ENCODE results near the gene MKNK2.

The MKNK2 gene

GRCh38 chr19:2057484-2058469 lies 6.7 kb upstream of the MKNK2 start:
- DNase-seq (ENCODE audit: low read depth in 3 of 3): no peak

- no peak for DNase-seq (ENCODE audit: low read depth in 3 of 3)
Measured at GRCh38 chr19:2056837-2057192, 5.8 kb upstream of the MKNK2 start.

- DNase-seq (ENCODE audit: low read depth in 3 of 3): no peak
Measured at GRCh38 chr19:2055931-2056836, 5.1 kb upstream of the MKNK2 start.

DNA sequence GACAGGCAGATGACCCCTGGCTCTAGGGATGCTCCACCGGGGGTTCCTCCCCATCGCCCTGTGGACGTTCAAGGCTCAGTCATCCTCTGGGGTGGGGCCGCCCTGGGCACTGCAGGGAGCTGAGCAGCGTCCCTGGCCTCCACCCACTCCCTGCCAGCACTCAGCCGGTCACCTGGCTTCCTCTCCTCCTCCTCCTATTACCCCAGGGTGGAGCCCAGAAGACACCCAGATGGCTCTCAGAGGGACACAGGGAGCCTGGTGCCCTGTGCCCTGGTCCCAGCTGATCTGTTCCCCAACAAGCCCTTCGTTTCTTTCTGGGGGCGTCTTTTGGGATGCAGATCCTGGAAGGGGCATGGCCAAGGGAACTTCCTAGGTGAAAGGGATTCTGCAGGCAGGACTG lies 3.7 kb upstream of the MKNK2 start:
- no peak for DNase-seq (ENCODE audit: low read depth in 3 of 3)

DNA sequence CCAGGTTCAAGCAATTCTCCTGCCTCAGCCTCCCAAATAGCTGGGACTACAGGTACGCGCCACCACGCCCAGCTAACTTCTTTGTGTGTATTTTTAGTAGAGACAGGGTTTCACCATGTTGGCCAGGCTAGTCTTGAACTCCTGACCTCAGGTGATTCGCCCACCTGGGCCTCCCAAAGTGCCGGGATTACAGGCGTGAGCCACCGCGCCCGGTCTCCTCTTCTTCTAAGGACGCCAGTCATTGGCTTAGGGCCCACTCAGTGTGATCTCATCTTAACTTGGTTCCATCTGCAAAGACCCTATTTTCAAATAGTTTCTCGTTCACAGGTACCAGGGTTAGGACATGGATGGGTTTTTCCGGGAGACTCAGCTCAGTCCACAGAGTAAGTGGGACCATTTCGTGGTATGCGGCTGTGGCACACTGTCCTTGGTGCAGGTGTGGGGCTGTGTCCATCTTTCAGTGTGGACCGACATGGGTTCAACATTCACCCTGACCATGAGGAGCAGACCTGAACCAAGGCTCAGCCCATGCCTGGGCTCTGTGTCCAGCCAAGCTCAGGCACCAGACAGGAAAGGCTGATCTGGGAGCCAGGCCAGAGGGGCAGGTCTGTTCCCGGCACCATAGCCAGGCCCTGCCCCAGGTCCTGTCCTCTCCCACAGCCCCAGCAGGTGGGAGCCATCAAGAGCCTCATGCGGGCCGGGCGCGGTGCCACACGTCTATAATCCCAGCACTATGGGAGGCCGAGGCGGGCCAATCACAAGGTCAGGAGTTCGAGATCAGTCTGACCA lies 2.8 kb upstream of the MKNK2 start:
- no peak for DNase-seq (ENCODE audit: low read depth in 3 of 3)

DNA sequence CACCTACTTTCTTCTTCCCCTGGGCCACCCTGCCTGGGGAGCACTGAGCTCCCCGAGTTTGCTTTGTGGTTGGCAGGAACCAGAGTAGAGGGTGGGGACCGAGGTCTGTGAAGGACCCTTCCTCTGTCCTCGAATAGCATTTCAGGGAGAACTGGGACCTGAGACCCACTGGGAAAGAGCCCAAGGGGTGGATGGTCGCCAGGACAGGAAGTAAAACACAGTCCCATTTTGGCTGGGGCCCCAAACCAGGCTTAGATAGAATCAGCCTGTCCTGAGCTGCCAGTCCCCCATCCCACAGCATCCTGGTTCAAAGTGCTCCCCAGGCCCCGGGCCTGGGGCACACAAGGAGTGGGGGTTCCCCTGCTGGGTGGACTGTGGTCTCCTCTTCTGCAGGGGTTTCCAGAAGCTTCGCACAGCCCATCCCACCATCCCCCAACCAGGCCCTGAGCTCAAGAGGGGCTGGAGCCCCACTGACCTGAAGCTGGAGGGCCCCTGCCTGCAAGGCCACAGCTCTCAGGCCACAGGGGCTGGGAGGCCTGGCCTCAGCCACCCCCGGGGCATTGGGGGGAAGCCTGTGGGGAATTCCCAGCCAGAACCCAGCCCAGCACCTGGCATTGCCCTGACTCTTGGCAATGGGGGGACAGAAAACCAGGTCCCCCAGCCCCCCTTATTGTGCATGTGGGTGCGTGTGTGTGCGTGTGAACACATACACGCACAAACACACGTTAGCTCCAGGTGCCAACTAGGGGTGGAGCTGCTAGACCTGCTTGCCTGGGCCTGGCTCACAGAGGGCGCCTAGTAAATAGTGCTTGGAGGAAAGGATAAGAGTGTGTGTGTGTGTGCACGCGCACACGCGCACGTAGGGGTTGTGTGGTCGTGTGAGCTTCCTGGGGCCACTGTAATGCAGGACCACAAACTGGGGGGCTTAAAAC lies 995 bp upstream of the MKNK2 start:
- DNase-seq (ENCODE audit: low read depth in 3 of 3): no peak

DNA sequence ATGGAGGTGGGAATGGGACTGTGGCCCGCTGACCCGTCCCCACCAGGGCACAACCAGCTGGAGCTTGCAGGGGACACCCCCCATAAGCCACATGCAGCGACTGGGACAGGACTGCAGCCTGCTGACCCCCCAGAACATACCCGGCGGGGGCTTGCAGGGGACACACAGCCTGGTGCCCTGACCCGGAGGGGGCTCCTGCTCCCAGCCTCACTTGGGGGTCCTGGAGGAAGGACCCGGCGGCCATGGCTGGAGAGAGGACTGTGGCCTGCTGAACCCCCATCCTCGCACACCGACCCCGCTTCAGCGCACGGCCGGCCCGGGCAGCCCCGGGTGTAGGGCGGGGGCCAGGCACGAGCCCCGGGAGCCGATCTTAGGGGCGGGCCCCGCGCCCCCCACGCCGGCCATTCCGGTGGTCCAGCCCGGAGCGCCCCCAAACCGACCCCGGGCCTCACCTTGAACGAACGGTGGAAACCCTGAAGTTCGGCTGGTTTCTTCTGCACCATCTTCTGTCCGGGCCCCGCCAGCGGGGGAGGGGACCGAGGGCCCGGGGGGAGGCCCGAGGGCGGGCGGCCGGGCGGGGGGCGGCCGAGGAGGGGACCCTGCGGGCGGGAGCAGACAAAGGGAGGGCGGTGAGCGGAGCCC lies 574 bp downstream of the MKNK2 start:
- no peak for DNase-seq (ENCODE audit: low read depth in 3 of 3)

DNA sequence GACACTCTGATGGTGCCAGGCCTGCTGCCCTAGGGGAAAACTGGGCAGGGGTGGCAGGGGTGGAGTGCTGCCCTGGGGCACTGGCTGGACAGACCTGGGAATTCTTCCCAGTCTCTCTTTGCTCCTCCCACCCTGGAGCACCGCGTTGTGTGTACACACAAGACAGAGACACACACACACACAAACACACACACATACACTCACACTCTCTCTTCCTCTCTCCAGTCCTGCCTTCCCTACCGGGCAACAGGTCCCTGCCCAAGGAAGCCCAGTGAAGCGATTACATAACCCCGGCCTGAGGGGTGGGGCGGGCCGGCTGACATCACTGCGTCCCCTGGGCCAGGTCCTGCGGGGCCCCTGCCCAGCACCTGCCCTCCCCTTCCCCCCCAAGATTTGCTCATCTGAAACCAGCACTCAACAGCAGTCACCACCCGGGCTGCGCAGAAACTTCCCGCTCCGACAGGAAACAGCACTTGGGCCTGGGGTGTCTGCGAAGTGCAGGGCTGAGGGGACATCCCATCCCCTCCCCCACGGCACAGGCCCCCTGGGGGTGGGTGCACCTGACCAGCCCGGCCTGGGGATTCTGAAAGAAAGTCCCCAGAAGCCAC lies 1.2 kb downstream of the MKNK2 start:
- DNase-seq (ENCODE audit: low read depth in 3 of 3): peak in 1 of 3 experiments; percentile 47

GRCh38 chr19:2048959-2049740 lies 1.9 kb downstream of the MKNK2 start:
- DNase-seq (ENCODE audit: low read depth in 3 of 3): no peak

DNA sequence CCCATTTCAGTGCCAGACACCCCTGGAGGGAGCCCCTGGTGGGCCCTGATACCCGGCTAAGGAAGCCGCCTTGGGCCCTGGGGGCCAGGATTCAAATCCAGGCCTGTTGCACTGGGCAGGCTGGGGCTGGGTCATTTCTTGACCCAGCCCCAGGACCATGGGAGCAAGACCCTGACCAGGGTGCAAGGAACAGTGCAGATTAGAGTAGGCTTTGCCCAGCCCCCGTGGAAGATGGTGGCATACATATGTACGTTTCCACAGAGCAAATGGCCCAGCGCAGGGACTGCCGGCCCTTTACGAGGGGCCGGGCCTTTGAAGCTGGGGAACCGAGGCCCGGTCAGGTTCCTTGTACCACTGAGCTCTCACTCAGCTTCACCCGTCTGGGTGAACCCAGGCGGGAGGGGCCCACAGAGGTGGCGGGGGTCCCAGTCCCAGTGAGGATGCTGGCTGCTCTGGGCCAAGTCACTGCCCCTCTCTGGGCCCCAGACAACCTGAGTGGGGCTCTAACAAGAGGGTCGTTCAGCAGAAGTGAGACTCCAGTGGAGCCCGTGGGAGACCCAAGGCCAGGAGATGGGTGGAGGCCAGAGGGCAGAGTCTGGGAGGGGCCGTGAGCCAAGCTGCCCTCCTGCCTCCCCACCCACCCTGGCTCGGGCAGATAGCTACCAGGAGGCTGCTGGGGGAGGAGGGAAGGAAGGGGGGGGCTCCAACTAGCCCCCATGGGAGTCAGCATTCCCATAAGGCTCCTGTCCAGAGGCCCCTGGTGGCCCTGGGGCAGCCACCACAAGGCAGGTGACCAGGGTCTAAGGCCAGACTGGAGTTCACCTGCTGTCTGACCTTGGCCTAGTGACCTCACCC lies 2.7 kb downstream of the MKNK2 start:
- no peak for DNase-seq (ENCODE audit: low read depth in 3 of 3)

DNA sequence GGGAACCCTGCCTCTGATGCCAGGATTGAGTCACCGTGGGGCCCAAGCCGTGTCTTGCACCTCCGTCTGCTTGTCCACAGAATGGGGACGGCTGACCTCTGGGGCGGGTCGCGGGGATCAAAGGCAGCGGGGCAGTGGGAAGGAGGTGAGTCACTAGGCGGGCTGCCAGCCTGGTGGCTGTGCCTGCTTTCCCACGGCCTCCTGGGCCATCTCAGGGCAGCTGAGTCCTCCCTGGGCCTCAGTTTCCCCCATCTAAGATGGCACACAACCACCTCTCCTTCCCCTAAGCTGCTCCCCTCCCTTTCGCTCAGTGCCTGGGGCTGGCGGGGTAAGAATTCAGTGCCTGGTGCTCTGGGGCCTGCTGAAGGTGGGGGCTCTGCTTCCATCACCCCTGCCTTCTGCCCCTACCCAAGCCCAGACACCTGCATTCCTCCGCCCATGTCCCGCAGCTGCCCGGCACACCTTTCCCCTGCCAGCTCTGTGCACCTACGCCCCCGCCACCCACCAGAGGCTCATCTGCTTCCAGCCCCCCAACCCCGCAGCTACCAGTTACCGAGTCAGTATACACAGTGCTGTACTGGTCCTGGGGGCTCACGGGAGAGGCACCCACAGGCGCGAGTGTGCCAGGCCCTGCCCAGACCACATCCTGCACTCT lies 3.5 kb downstream of the MKNK2 start:
- DNase-seq (ENCODE audit: low read depth in 3 of 3): no peak

- no peak for DNase-seq (ENCODE audit: low read depth in 3 of 3)
Measured at GRCh38 chr19:2047076-2047448, 4.0 kb downstream of the MKNK2 start.

- DNase-seq (ENCODE audit: low read depth in 3 of 3): no peak
Measured at GRCh38 chr19:2046046-2046907, 4.8 kb downstream of the MKNK2 start.

DNA sequence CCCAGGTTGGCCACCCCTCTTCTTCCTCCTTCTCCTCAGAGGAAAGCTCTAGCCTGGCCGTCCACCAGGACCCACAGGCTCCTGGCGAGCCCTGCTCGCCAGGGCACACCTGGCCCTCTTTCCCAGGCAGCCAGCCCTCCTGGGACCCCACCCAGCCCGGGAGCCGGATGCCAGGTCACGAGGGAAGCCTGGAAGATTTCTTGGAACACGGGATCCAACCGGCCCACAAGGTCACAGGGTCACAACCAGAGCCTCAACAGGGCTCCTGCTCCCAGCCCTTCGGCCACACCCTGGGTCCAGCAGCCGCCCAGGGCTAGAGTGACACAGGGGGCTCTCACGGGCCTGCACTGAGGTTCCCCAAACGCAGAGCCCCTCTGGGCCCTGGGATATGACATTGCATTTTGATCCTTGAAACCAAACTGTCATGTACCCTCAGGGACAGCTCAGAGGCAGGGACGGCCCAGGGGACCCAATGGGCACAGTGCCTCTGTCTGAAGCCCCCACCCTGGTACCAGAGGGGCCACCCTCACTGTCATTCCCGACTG lies 5.5 kb downstream of the MKNK2 start:
- DNase-seq (ENCODE audit: low read depth in 3 of 3): no peak

DNA sequence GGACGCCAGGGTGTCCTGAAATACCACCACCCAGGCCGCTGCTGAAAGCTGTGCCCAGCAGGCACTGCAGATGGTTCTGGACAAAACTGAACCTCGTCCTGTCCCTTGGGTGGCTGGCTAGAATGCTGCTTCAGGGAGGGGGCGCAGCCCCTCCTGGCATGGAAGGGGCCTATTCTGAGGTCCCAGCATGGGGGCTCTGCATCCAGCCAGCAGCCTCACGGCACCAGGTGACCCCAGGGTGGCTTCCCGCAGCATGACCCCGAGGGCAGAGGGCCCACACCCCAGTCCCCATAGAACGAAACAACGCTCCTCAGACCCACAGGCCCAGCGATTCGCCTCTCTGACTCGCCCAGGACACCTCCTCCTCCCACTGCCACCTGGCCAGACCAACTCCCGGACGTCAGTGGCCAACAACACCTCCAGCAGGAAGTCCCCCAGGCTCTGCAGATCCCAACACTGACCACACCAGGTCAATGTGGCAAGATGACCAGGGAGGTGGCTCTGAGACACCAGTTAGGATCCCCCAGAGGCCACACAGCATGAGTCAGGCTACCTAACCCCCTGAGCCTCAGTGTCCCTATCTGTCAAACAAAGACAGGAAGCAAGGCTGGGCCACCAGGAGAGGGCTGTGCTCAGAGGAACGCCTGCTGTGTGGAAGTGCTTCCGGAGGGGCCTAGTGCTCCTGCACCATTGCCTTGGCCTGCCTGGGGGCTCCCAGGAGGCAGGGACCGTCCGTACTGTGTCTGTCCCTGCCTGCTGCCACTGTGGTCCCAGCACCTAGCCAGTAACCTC lies 6.1 kb downstream of the MKNK2 start:
- no peak for DNase-seq (ENCODE audit: low read depth in 3 of 3)

Measured in stimulated activated CD4-positive, alpha-beta T cell treated with anti-CD3 and anti-CD28 coated beads, TNF-alpha, amount 100 ng/mL, for 4 hours (primary cell).